Measurements from ENCODE around the gene RBPMS2.

Gene RBPMS2

DNA sequence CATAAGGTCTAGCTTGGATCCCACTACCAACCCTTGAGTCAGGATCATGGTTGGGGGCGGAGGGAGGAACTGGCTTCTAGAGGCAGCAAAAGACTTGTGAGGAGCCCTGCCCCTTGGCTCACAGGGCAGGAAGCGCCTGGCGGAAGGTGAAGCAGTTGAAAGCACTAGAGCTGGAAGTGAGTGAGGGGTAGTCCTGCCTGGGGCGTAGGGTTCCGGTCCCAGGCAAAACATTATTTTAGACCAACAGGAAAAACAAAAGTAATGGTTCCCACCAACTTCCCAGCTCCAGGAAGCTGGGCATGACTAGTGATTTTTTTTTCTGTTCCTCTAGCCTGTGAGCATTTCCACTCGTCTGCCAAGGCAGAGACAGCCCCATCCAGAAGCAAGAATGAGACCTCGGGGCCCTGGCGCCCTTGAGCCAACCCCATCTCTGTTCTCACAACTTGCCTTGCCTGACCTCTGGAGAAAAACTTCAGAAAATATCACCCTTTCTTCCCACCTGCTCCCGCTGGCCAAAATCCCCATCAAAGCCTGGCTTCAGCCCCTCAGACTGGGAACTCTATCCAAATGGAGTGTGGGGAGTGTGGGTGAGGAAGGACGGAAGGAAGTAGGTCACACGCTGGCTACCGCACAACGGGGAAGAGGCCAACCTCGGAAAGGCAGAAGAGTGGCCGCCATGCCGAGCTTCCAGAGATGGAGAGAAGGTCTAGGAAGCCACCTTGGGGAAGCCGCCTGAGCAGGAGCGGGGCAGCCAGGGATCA, 57.5 kb downstream of the RBPMS2 start:
- DNase-seq = no peak

DNA sequence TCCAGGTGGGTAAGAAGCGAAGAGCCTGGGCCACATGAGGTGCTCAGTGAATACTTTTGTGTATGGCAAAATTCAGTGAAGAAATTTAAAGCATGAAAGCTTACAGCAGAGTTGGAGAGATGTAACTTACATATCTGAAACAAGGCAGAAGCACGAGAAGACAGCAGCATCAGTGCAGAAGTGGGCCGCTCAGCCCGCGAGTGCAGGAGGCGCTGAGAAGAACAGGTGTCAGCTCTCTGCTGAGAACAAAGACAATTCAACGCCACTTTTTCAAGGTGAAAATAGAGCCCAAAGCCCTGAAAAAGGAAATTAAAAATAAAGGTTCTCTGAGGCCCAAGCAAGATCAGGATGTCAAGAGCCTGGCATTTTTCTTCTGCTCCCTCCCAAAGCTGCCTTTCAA, 58.3 kb downstream of the RBPMS2 start:
- DNase-seq = no peak

GRCh38 chr15:64716452-64716851, 58.9 kb downstream of the RBPMS2 start:
- DNase-seq = no peak

GRCh38 chr15:64713592-64713991, 61.8 kb downstream of the RBPMS2 start:
- DNase-seq = no peak

DNA sequence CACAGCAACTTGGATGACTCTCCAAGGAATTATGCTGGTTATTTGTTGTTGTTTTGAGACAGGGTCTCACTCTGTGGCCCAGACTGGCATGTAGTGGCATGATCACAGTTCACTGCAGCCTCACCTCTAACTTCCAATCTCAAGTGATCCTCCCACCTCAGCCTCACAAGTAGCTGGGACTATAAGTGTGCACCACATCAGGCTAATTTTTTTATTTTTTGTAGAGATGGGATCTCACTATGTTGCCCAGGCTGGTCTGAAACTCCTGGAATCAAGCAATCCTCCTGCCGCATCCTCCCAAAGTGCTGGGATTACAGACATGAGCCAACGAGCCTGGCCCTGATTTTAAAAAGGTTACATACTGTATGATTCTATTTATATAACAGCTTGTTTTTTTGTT, 63.0 kb downstream of the RBPMS2 start:
- no peak for DNase-seq

- DNase-seq = no peak
Observed at GRCh38 chr15:64710676-64711428, 64.5 kb downstream of the RBPMS2 start.

DNA sequence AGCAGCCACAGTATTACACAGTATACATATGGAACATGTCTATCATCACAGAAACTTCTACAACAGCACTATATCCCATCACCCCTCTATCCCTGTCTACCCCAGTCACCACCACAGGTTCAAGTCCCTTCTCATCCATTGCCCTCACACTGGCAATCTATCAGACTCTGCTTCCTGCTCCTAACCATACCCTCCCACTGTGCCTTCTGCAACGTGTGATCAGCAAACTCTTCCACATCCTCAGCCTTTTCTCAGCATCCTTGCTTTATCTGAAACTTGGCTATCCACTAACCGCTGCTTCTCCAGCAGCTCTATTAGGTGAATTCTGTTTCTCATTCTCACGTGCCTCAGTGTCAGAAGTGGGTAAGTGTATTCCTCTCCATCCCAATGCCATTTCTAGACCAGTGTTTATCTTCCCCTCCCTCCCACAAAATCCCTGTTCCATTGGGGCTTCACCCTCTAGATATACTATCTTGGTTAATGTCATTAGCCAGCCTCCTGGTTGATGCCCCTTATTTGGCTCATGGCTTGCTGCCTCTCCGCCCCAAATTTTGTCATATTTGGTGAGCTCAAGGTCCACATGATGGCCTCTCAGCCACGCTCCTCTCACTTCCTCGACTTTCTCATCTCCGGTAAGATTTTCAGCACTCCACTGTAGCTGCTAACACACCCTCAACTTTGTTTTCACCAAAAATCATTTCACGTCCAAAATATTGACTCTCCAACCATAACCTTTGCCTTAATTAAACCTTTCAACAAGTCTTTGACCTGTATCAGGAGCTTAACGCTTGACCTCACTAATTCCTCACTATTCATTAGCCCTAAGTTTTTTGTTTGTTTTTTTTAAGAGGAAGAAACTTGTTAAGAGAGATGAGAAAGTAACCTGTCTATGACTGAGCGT, 69.1 kb downstream of the RBPMS2 start:
- DNase-seq = no peak

GRCh38 chr15:64705006-64705405, 70.4 kb downstream of the RBPMS2 start:
- DNase-seq = no peak

GRCh38 chr15:64703632-64703959, 71.8 kb downstream of the RBPMS2 start:
- DNase-seq = no peak

DNA sequence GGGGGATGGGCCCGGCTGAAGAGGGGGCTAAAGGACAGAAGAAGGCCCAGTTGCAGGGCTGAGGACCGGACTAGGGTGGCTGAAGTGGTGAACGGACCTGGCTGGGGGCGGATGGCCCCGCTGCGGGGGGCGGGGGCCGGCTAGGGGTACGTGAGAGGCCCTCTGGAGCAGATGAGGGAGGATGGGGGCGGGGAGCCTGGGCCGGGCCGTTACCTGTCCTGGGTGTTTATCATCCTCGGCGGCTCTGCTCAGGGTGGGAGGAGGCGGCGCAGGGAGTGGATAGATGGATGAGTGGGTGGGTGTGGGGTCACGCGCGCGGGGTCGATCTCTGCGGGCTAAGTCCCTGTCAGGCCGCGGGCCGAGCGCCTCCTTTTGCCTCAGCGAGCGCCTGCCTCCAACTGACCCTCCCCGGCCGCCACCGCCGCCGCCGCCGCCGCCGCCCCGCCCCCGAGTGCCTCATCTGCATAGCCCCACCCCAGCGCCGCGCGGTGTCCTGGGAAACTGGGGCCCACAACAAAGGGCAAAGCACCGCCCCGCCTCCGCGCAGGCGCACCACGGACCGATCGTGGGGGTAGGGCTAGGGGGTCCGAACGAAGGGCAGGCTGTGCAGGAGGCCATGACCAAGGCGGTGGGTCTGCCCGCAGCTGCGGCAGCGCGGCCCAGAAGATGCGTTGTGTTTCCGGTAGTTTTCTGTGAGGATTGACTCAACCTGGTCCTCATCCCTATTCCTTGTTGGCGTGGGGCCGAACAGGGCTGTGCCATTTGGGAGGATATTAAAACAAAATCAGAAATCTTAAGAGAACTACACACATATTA, 72.4 kb downstream of the RBPMS2 start:
- DNase-seq = peak; percentile 92 to 93

GRCh38 chr15:64701482-64702184, 73.8 kb downstream of the RBPMS2 start:
- no peak for DNase-seq

- DNase-seq = no peak
Observed at GRCh38 chr15:64701051-64701450, 74.3 kb downstream of the RBPMS2 start.

GRCh38 chr15:64699751-64700388, 75.5 kb downstream of the RBPMS2 start:
- no peak for DNase-seq

GRCh38 chr15:64698823-64699222, 76.6 kb downstream of the RBPMS2 start:
- DNase-seq = no peak

GRCh38 chr15:64697911-64698369, 77.4 kb downstream of the RBPMS2 start:
- DNase-seq = no peak

- no peak for DNase-seq
Observed at GRCh38 chr15:64696481-64696880, 78.9 kb downstream of the RBPMS2 start.

DNA sequence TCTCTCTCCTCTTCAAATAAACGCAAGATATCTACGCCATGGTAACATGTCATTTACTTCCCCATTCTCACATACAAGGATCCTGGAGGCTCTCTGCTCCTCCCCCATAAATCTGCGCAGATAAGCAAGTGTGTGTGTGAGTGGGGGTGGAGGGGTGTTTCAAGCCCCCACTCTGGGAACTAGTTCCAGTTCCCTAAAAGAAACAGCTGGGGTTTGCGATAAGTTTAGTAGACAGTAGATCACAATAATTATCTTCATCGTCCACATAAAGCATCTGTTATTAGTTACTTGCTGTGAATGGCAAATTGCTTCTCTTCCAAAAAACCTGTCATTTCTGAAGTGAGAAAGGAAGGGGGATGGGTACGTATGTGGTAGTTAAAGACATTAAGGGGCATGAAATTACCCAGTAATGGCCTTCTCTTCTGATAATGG, 79.8 kb downstream of the RBPMS2 start:
- no peak for DNase-seq

DNA sequence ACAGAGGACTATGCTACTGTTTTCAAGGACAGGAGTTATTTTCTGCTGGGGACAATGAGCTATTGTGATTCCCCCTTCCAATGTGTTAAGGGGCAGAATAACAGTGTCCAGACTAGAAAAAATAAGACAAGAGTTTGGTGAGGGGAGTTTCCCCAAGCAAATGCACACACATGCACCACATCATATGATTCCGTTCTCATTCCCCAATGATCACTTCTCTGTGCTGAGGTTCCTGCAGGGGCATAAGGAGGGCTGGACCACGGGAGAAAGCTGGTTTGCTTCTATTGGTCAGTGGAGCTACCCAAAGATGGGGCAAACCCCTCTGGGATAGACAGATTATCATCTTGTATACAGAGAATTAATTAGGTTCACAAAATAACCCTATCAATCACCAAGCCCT, 80.6 kb downstream of the RBPMS2 start:
- DNase-seq = no peak

- DNase-seq = no peak
Observed at GRCh38 chr15:64693134-64693533, 82.3 kb downstream of the RBPMS2 start.

DNA sequence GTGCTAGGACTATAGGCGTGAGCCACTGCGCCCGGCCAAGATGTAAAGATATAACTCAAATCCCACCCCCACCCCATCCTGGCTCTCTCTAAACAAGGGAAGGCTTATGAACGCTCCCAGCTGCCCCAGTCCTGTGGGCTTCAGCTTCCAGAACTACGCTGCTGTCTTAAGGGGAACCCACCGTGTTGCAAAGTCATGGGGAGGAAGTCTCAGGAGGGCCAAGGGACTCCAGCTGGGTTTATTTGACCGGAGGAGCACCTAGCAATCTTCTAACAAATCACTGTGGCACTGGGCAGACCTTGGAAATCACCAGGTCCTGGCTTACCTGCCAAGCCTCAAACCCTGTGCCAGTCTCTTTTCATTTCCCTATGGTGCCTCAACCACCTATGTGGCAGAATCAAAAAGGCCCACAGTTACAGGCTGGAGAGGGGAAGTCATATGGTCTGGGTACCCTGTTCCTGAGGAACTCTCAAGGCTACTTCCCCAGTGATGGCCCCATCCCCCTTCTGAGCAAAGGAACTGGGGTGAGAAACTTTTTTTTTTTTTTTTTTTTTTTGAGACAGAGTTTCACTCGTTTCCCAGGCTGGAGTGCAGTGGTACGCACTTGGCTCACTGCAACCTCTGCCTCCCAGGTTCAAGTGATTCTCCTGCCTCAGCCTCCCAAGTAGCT, 83.4 kb downstream of the RBPMS2 start:
- no peak for DNase-seq

Data from activated CD4-positive, alpha-beta T cell treated with anti-CD3 and anti-CD28 coated beads, Interleukin-2, amount 50 U/mL, for 4 hours (primary cell).